NCI-H2196 treated with DMSO at 0.1 percent for 48 hours (cell line): ENCODE results near the gene PDGFRB.
A peak's percentile ranks its signal among the peaks of the same experiment; 100 is the strongest.

ENCODE experiments used
- DNase-seq: peaks from one replicate; lab custom pipeline; 2025; ENCODE audit not compliant: unreplicated experiment; lab: John Stamatoyannopoulos, UW

Gene PDGFRB

GRCh38 chr5:150155258-150156026 is at the start of gene PDGFRB:
Gene PDGFRB (minus strand): TSS chr5:150155845. CDS start chr5:150137047, 18,798 bp downstream.
- DNase-seq, result peak; percentile 3

GRCh38 chr5:150204590-150204960 is 48.9 kb upstream of the PDGFRB start:
- DNase-seq, result no peak

DNA sequence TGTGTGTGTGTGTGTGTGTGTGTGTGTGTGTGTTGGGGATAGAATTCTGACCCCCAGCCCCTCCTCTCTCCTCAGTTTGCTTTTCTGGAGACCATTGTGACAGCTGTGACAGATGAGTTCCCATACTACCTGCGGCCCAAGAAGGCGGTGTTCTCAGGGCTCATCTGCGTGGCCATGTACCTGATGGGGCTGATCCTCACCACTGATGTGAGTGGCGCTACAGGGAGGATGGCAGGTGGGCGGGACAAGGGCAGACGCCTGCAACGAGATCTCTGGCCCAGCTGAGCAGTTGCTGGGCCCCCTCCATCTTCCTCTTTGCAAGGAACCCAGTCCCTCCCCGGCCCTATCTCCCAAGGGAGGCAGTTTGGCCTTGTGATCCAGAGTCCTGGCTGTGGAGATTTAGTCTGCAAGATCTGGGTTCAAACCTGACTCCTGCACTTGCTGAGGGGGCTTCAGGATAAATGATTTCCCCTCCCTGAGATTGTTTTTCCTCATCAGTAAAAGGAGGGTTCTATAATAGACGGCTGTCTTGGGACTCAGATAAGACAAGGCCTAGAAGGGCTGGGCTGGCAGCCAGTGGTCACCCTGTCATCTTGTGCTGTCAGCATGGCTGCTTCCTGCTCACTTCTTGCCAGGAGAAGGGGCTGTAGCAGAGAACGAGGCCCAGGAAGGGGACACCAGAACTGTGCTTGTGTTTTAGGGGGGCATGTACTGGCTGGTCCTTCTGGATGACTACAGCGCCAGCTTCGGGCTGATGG is 48.4 kb upstream of the PDGFRB start:
- DNase-seq, result no peak

GRCh38 chr5:150202501-150202900 is 46.9 kb upstream of the PDGFRB start:
- no peak for DNase-seq

DNA sequence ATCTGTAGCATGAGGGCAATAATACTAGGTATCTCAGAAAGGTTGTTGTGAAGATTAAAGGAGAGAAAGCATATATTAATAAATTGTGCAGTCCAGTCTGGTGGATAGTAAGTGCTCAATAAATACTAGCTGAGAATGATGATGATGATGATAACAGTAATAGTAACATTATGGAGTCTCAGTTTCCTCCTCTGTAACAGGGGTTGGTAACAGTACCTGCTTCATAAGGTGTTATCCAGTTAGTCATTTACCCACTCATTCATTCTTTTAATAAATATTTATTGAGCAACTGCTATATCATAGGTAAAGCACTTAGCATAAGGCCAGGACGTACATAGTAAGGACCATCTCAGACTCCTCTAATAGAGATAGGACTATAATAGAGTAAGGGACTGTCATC is 41.8 kb upstream of the PDGFRB start:
- no peak for DNase-seq

DNA sequence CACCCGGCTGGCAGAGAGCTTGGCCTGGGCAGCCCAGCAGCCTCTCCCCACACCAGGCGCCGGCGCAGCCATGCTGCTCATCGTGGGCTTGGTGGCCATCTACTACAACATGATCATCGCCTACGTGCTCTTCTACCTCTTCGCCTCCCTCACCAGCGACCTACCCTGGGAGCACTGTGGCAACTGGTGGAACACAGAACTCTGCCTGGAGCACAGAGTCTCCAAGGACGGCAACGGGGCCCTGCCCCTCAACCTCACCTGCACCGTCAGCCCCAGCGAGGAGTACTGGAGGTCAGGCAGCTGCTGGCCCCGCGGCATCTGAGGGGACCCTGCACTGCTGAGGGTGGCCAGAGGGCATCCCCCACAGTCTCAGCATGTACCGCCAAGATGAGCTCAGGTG is 41.3 kb upstream of the PDGFRB start:
- no peak for DNase-seq

DNA sequence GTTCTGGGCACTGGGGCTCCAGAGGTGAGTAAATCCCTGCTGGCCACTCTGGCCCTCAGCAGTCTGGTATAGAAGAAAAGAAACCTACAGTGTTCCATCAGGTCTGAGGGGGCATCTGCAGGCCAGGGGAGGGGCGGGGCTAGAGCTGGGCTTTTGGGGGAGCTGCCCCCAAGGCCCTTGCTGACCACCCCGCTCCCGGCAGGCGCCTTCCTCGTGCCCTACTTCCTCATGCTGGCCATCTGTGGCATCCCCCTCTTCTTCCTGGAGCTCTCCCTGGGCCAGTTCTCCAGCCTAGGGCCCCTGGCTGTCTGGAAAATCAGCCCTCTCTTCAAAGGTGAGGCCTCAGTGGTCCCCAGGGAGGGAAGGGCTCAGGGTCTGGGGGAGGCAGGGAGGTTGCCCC is 40.9 kb upstream of the PDGFRB start:
- DNase-seq, result no peak

DNA sequence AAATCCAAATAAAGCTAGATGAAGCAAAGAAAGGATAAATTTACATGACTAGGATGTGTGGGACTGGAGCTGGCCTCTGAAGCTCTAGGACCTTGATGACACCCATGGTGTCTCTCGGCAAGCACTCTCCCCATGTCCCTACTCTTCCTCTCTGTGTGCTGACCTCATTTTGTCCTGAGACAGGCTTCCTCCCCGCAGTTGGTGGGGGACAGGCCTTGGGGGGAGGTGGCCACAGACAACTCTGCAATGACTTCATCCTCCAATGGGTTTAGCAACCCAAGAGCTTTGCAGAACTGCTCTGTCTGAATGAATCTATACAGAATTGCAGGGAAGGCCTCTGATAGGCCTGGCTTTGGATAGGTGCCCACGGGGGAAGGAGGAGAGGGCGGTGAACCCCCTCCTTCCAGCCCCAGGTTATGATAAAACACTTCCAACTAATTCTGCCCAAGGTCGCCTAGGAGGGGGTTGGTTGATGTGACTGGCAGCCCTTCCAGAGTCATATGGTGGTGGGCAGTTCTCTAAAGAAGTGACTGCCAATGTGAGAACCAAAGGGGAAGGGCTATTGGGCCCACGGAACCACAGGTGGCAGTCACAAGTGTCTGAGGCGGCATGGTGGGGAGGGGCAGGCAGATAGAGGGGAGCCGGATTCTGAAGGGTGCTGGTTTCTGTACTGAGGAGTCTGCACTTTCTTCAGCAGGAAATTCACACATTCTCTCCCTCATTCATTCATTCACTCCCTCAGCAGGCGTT is 40.3 kb upstream of the PDGFRB start:
- DNase-seq, result no peak

DNA sequence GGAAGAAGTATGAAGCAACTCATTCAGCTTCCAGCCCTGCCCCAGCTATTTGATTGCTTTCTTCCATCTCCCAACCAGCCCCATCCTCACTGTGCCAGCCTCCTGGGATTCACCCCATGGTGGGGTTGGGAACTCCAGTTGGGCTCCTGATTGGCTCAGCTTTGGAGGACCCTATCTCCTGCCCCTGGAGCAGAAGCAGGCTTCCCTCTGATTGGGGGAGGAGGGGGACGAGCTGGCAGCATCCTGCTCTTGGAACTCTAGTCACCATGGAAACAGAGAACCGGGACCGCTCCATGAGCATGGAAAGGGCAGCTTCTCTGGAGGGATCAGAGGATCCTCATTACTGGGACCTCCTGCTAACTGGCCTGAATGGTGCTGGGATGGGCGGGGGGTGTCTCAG is 36.8 kb upstream of the PDGFRB start:
- no peak for DNase-seq

GRCh38 chr5:150190987-150191386 is 35.3 kb upstream of the PDGFRB start:
- DNase-seq, result no peak

DNA sequence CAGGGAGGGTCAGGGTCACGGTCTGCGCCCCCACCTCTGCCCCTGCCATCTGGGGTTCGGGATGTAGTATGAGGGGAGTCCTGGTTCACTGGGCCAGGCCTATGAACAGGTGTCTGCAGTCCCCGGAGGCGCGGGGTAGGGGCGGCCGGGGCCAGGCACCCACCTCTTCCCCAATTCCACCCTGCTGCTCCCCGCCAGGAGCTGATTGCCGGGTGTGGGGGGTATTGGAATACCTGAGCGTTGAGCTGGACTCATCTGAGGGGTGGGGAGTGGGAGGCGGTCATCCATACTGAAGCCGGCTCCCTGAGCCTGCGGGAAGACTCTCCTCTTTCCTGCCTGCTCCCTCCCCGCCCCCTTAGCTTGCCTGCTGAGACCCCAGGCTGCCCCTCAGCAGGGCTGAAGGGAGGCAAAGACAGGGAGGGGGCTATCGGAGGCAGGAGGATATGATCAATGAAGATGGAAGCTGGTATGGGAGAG is 34.9 kb upstream of the PDGFRB start:
- no peak for DNase-seq

- DNase-seq, result no peak
These were observed 34.3 kb upstream of the PDGFRB start, which contains the start of gene SLC6A7 for GRCh38 chr5:150189728-150190502. Gene SLC6A7 (plus strand): TSS chr5:150190062. CDS start chr5:150190328, 266 bp downstream.

DNA sequence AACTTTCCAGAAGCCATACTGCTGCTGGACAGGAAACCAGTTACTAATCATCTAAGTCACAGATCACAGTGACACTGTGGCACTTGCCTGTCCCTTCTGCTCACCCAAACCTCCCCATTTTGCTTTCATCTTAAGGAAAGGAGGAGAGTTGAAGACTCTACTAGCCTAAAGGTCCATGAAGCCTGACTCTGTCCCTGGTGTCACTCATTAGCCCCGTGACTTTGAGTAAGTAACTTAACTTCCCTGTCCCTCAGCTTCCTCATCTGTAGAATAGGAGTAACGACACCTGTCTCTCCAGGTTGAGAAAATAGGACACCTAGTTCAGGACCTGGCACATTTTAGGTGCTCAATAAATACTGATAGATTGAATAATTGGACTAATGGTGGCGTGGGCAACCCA is 33.7 kb upstream of the PDGFRB start:
- DNase-seq, result no peak

- no peak for DNase-seq
These were observed 32.6 kb upstream of the PDGFRB start for GRCh38 chr5:150188146-150188842.

DNA sequence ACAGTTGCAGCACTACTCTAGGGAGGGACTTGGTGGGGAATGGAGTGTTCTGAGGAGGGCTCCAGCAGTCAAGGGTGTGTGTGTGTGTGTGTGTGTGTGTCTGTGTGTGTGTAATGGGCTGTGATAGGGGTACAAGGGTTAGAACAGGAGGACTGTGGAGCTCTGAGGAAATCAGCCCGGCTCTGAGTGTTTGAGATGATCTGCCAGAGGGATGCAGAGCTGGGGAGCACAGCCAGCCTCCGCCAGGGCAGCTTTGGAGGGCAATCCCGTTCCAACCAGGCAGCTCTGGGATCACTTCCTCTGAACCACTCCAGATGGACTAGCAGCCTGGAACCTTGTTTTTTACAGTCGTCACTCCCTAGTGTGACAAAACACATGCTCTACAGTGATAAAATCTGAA is 31.3 kb upstream of the PDGFRB start:
- DNase-seq, result no peak

DNA sequence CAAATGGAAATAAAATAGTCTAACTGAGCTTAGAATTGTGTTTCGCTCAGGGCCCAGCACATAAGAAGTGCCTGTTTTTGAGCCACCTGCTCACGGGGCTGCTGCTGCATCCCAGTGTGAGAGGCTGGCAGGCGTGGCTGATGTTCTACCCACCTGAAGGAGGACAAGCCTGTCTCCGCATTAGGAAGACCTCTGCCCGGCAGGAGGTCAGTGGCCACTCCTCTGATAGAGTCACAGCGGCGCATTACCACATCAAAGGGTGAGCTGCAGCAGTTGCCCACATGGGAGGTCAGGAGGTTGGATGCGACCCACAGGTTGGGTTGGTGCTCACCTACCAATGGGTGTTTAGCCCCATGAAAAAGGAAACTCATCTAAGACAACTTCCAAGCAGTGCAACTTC is 30.5 kb upstream of the PDGFRB start:
- DNase-seq, result no peak

GRCh38 chr5:150184990-150185912 is 29.6 kb upstream of the PDGFRB start:
- DNase-seq, result no peak

DNA sequence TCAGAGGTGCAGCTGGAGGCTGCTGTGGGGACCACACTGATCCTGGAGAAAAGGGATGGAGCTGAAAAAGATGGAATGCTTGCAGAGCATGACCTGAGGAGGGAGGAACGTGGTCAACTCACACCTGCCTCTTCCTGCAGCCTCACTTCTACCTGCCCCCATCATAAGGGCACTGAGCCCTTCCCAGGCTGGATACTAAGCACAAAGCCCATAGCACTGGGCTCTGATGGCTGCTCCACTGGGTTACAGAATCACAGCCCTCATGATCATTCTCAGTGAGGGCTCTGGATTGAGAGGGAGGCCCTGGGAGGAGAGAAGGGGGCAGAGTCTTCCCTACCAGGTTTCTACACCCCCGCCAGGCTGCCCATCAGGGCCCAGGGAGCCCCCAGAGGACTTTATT is 28.4 kb upstream of the PDGFRB start:
- DNase-seq, result no peak

- no peak for DNase-seq
These were observed 27.8 kb upstream of the PDGFRB start for GRCh38 chr5:150183436-150183835.
